Karpas-422 (cell line): ENCODE data around the gene MEDAG. TPM values are rescaled to one million over a fixed set of nuclear protein-coding genes. Genes with fewer than 3 reads are reported as not detected.

Source experiments
- DNase-seq: peaks from one replicate; pipeline ENCODE4 v3.0.0-alpha.2; 2015
- H2AFZ ChIP-seq: fragments of 200-600 bp; sonication (generic); 2 replicates; pipeline ENCODE4 v1.6.1; 2014; ENCODE audit warnings: antibody characterized with exemption, low read length, mixed read lengths
- H3K27ac ChIP-seq: fragments of 200-600 bp; sonication (generic); 2 replicates; pipeline ENCODE4 v1.5.1; 2014; ENCODE audit warnings: mild to moderate bottlenecking, low read length, moderate library complexity
- H3K27me3 ChIP-seq: fragments of 200-600 bp; sonication (generic); 2 replicates; pipeline ENCODE4 v1.6.1; 2014; ENCODE audit warnings: low read length, mixed read lengths
- H3K36me3 ChIP-seq: fragments of 200-600 bp; sonication (generic); 2 replicates; pipeline ENCODE4 v1.6.1; 2014; ENCODE audit warnings: low read length, mixed read lengths; ENCODE audit not compliant: insufficient read depth
- H3K4me1 ChIP-seq: fragments of 200-600 bp; sonication (generic); 2 replicates; pipeline ENCODE4 v1.6.1; 2014; ENCODE audit warnings: mild to moderate bottlenecking, low read length, mixed read lengths
- H3K4me2 ChIP-seq: fragments of 200-600 bp; sonication (generic); 2 replicates; pipeline ENCODE4 v1.6.1; 2014; ENCODE audit warnings: low read length, low read depth, mild to moderate bottlenecking; ENCODE audit not compliant: poor library complexity, severe bottlenecking
- H3K4me3 ChIP-seq: fragments of 200-600 bp; sonication (generic); 2 replicates; pipeline ENCODE4 v1.5.1; 2014; ENCODE audit warnings: mild to moderate bottlenecking, antibody characterized with exemption, low read length, mixed read lengths
- H3K79me2 ChIP-seq: fragments of 200-600 bp; sonication (generic); 2 replicates; pipeline ENCODE4 v1.6.1; 2014; ENCODE audit warnings: mild to moderate bottlenecking, low read length, mixed read lengths
- H3K9ac ChIP-seq: fragments of 200-600 bp; sonication (generic); 2 replicates; pipeline ENCODE4 v1.6.0; 2014; ENCODE audit warnings: low read length
- H3K9me2 ChIP-seq: fragments of 200-600 bp; sonication (generic), shearing (Covaris generic); replicated peaks from 2 replicates; pipeline ENCODE4 v1.6.0; 2014; ENCODE audit warnings: mild to moderate bottlenecking, low read length, moderate library complexity; ENCODE audit not compliant: insufficient read depth
- H3K9me3 ChIP-seq: fragments of 300-700, 200-600 bp; sonication (generic); 2 replicates; pipeline ENCODE4 v1.6.1; 2014; ENCODE audit warnings: low read length, mixed read lengths
- H4K20me1 ChIP-seq: fragments of 200-600 bp; sonication (generic); 2 replicates; pipeline ENCODE4 v1.6.1; 2014; ENCODE audit warnings: mild to moderate bottlenecking, antibody characterized with exemption, low read length, low read depth; ENCODE audit not compliant: insufficient read depth
- total RNA-seq: library from RNA; depleted of rRNA; stranded (reverse); fragments of >200 nt; shearing (Covaris generic); gene quantifications from 2 replicates; pipeline ENCODE4 v1.2.3, GENCODE V29; 2014; ENCODE audit warnings: low replicate concordance

Gene MEDAG
- total RNA-seq, 1 experiment from 2014 or later, result not detected

- Histone ChIP-seq H3K4me2 (no peak overlapping the region), H4K20me1 (no peaks in the 10 kb centered on the region), H3K4me3 (no peak overlapping the region)
Observed at GRCh38 chr13:30877335-30877734, 28.7 kb upstream of the MEDAG start.

GRCh38 chr13:30880151-30880855 is 25.8 kb upstream of the MEDAG start:
- Histone ChIP-seq H3K4me3 (no peak overlapping the region), H3K9me3 (no peaks in the 10 kb centered on the region), H4K20me1 (no peaks in the 10 kb centered on the region), H3K27me3 (no peaks in the 10 kb centered on the region), H3K4me2 (no peak overlapping the region), H3K4me1 (no peaks in the 10 kb centered on the region), H3K27ac (no peak overlapping the region), H2AFZ (no peak overlapping the region), H3K79me2 (no peaks in the 10 kb centered on the region), H3K9ac (no peak overlapping the region), H3K36me3 (no peaks in the 10 kb centered on the region), H3K9me2 (no peaks in the 10 kb centered on the region)
- DNase-seq, result no peak

More at GRCh38 chr13:30877335-30877734, 28.7 kb upstream of the MEDAG start:
- Histone ChIP-seq H3K27ac (no peak overlapping the region), H3K36me3 (no peaks in the 10 kb centered on the region), H3K79me2 (no peaks in the 10 kb centered on the region), H2AFZ (no peak overlapping the region), H3K9me2 (no peaks in the 10 kb centered on the region), H3K9me3 (no peaks in the 10 kb centered on the region), H3K9ac (no peak overlapping the region), H3K4me1 (no peaks in the 10 kb centered on the region), H3K27me3 (no peaks in the 10 kb centered on the region)
- DNase-seq, result no peak

- H3K9me3 ChIP-seq, result no peaks in the 10 kb centered on the region
- no peaks in the 10 kb centered on the region for H3K4me1 ChIP-seq
- DNase-seq, result no peak
- H3K4me2 ChIP-seq, result no peak overlapping the region
- H3K9me2 ChIP-seq, result no peaks in the 10 kb centered on the region
- no peak overlapping the region for H3K9ac ChIP-seq
- H2AFZ ChIP-seq, result no peak overlapping the region
- no peaks in the 10 kb centered on the region for H3K27me3 ChIP-seq
- no peaks in the 10 kb centered on the region for H3K36me3 ChIP-seq
- no peaks in the 10 kb centered on the region for H4K20me1 ChIP-seq
- no peak overlapping the region for H3K27ac ChIP-seq
- H3K4me3 ChIP-seq, result no peak overlapping the region
- H3K79me2 ChIP-seq, result no peaks in the 10 kb centered on the region
Observed at GRCh38 chr13:30880856-30881155, 25.3 kb upstream of the MEDAG start.

GRCh38 chr13:30881191-30881651 is 24.9 kb upstream of the MEDAG start:
- DNase-seq, result no peak
- H3K27ac ChIP-seq, result no peak overlapping the region
- H4K20me1 ChIP-seq, result no peaks in the 10 kb centered on the region
- no peaks in the 10 kb centered on the region for H3K9me2 ChIP-seq
- no peak overlapping the region for H3K4me3 ChIP-seq
- no peaks in the 10 kb centered on the region for H3K9me3 ChIP-seq
- no peaks in the 10 kb centered on the region for H3K79me2 ChIP-seq
- H3K9ac ChIP-seq, result no peak overlapping the region
- H3K4me2 ChIP-seq, result no peak overlapping the region
- H3K27me3 ChIP-seq, result no peaks in the 10 kb centered on the region
- H2AFZ ChIP-seq, result no peak overlapping the region
- no peaks in the 10 kb centered on the region for H3K4me1 ChIP-seq
- H3K36me3 ChIP-seq, result no peaks in the 10 kb centered on the region

- Histone ChIP-seq H4K20me1 (no peaks in the 10 kb centered on the region), H3K4me3 (no peak overlapping the region), H3K9ac (no peak overlapping the region), H3K4me2 (no peak overlapping the region), H3K4me1 (no peaks in the 10 kb centered on the region), H3K9me2 (no peaks in the 10 kb centered on the region), H2AFZ (no peak overlapping the region), H3K27me3 (no peaks in the 10 kb centered on the region), H3K27ac (no peak overlapping the region), H3K9me3 (no peaks in the 10 kb centered on the region), H3K36me3 (no peaks in the 10 kb centered on the region), H3K79me2 (no peaks in the 10 kb centered on the region)
- no peak for DNase-seq
Observed at GRCh38 chr13:30882026-30882850, 23.8 kb upstream of the MEDAG start.

GRCh38 chr13:30882996-30883766 is 22.9 kb upstream of the MEDAG start:
- Histone ChIP-seq H3K9ac (no peak overlapping the region), H3K4me1 (no peaks in the 10 kb centered on the region), H3K4me2 (no peak overlapping the region), H3K9me2 (no peaks in the 10 kb centered on the region), H2AFZ (no peak overlapping the region), H3K9me3 (no peaks in the 10 kb centered on the region), H3K79me2 (no peaks in the 10 kb centered on the region), H3K27me3 (no peaks in the 10 kb centered on the region), H4K20me1 (no peaks in the 10 kb centered on the region), H3K27ac (no peak overlapping the region), H3K36me3 (no peaks in the 10 kb centered on the region), H3K4me3 (no peak overlapping the region)
- no peak for DNase-seq

- Histone ChIP-seq H3K79me2 (no peaks in the 10 kb centered on the region), H3K9me2 (no peaks in the 10 kb centered on the region), H3K9me3 (no peaks in the 10 kb centered on the region; the same call in 1 of the 2 replicates), H3K4me3 (no peak overlapping the region), H3K36me3 (no peaks in the 10 kb centered on the region), H3K27ac (no peak overlapping the region), H2AFZ (no peak overlapping the region), H3K4me2 (no peak overlapping the region), H3K9ac (no peak overlapping the region), H3K4me1 (no peaks in the 10 kb centered on the region), H3K27me3 (0 out of 2 replicates have a peak, but pooled peaks cover under 1% of the 10 kb centered on the region), H4K20me1 (no peaks in the 10 kb centered on the region)
- DNase-seq, result no peak
Observed at GRCh38 chr13:30884543-30884942, 21.5 kb upstream of the MEDAG start.

- no peak overlapping the region for H3K9ac ChIP-seq
- no peak overlapping the region for H3K27ac ChIP-seq
- H3K36me3 ChIP-seq, result no peaks in the 10 kb centered on the region
- 0 out of 2 replicates have a peak, but pooled peaks cover 3% of the 10 kb centered on the region for H3K27me3 ChIP-seq
- no peak overlapping the region for H2AFZ ChIP-seq
- H3K9me3 ChIP-seq, result no peaks in the 10 kb centered on the region; the same call in 1 of the 2 replicates
- DNase-seq, result no peak
- H3K4me2 ChIP-seq, result no peak overlapping the region
- H3K4me3 ChIP-seq, result no peak overlapping the region
- H3K79me2 ChIP-seq, result no peaks in the 10 kb centered on the region
- no peaks in the 10 kb centered on the region for H4K20me1 ChIP-seq
- H3K4me1 ChIP-seq, result no peaks in the 10 kb centered on the region
- H3K9me2 ChIP-seq, result no peaks in the 10 kb centered on the region
Observed at GRCh38 chr13:30889196-30889690, 16.8 kb upstream of the MEDAG start.
